Upper lobe of right lung (tissue), 1 donor: ENCODE results near the gene GTPBP4. TPM values are rescaled to one million over a fixed set of nuclear protein-coding genes. Genes with fewer than 3 reads are reported as not detected.

ENCODE experiments used
- ATAC-seq: fragments of 200-7000 bp; cut with Tn5 transposase; one replicate; pipeline ENCODE4 v1.9.1; 2020; ENCODE audit warnings: mild to moderate bottlenecking, moderate library complexity
- DNase-seq: peaks from one replicate; pipeline ENCODE4 v3.0.0-alpha.2; 2020
- H3K27ac ChIP-seq: fragments of 200-600 bp; one replicate; pipeline ENCODE4 v1.8.0; 2022
- H3K27me3 ChIP-seq: fragments of 200-600 bp; one replicate; pipeline ENCODE4 v1.8.0; 2022; ENCODE audit warnings: mild to moderate bottlenecking
- H3K36me3 ChIP-seq: fragments of 200-600 bp; one replicate; pipeline ENCODE4 v1.8.0; 2022
- H3K4me1 ChIP-seq: fragments of 200-600 bp; one replicate; pipeline ENCODE4 v1.8.0; 2022
- H3K4me3 ChIP-seq: fragments of 200-600 bp; one replicate; pipeline ENCODE4 v1.8.0; 2022; ENCODE audit warnings: mild to moderate bottlenecking
- H3K9me3 ChIP-seq: fragments of 200-600 bp; one replicate; pipeline ENCODE4 v1.8.0; 2022
- intact Hi-C: fragments of 100-400 bp; cut with DNase I; formaldehyde crosslinking; loops from one replicate; pipeline ENCODE4 v1.11.0; 2022
- total RNA-seq: library from RNA; stranded (reverse); fragmentation: NEBNext Ultra II Directional; extraction: Animal tissue kit (Norgen Biotek cat#: 25700); gene quantifications from one replicate; pipeline ENCODE4 v1.2.1, GENCODE V29; 2021
- TF ChIP-seq, protein P1 (sequence below): fragments of 200-600 bp; IDR thresholded peaks from one replicate; pipeline ENCODE4 v1.8.0; 2022; ENCODE audit warnings: antibody characterized with exemption
- donor health status: DM: no; HTN: yes; CAD: no; lungs with severe emphysema.

The GTPBP4 gene
- total RNA-seq, 1 donor from 2014 or later: 36.5 TPM

DNA sequence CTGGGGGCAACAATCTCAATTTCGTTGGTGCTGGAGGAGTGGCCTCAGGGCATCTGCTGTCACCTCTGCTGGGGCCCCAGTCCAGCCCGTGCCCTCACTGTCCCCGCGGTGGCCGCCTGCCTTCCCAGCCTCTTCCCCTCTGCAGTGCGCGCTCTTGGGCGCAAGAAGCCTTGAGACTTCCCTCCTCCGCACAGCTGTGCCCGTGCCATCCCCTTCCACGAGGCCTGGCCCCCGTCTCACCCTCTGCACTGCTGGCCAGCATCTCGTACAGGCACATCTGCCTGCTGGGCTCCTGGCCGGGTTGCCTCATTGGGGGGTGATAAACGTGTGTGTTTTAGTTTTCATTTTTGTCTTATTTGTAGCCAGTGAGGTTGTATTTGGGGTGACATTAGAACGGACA lies 23.5 kb downstream of the GTPBP4 start:
- no peaks in the 10 kb centered on the region for H3K27me3 ChIP-seq
- no peak overlapping the region for H3K4me3 ChIP-seq
- DNase-seq (no peak), ATAC-seq (peak; percentile 30)
- no peak overlapping the region for H3K27ac ChIP-seq
- peaks cover 96% of the 10 kb centered on the region for H3K36me3 ChIP-seq
- intact Hi-C loops: no loop called here
- no peaks in the 10 kb centered on the region for H3K4me1 ChIP-seq
- no peaks in the 10 kb centered on the region for H3K9me3 ChIP-seq
- TF ChIP-seq, protein P1, sequence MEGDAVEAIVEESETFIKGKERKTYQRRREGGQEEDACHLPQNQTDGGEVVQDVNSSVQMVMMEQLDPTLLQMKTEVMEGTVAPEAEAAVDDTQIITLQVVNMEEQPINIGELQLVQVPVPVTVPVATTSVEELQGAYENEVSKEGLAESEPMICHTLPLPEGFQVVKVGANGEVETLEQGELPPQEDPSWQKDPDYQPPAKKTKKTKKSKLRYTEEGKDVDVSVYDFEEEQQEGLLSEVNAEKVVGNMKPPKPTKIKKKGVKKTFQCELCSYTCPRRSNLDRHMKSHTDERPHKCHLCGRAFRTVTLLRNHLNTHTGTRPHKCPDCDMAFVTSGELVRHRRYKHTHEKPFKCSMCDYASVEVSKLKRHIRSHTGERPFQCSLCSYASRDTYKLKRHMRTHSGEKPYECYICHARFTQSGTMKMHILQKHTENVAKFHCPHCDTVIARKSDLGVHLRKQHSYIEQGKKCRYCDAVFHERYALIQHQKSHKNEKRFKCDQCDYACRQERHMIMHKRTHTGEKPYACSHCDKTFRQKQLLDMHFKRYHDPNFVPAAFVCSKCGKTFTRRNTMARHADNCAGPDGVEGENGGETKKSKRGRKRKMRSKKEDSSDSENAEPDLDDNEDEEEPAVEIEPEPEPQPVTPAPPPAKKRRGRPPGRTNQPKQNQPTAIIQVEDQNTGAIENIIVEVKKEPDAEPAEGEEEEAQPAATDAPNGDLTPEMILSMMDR: no peak

DNA sequence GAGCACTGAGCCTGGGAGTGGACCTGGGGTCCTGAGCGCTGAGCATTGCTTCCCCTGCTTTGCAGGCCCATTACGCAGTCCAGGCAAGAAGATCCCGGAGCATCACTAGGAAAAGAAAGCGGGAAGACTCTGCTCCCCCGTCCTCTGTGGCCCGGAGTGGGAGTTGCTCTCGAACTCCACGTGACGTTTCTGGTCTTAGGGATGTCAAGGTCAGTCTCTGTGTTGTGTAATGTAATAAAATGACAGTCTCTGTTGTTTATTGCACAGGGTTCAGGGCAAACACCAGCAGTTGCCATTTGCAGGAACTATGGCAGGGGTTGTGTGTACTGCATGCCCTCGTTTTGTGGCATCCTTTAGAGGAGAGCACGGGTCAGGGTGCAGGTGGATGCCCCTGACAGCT lies 27.5 kb downstream of the GTPBP4 start:
- no peak overlapping the region for H3K4me3 ChIP-seq
- no peaks in the 10 kb centered on the region for H3K4me1 ChIP-seq
- no peaks in the 10 kb centered on the region for H3K9me3 ChIP-seq
- intact Hi-C loops: no loop called here
- ATAC-seq: peak; percentile 23
- no peak for DNase-seq
- no peaks in the 10 kb centered on the region for H3K27me3 ChIP-seq
- TF ChIP-seq, protein P1: no peak
- H3K36me3 ChIP-seq: peaks cover 86% of the 10 kb centered on the region
- no peak overlapping the region for H3K27ac ChIP-seq

DNA sequence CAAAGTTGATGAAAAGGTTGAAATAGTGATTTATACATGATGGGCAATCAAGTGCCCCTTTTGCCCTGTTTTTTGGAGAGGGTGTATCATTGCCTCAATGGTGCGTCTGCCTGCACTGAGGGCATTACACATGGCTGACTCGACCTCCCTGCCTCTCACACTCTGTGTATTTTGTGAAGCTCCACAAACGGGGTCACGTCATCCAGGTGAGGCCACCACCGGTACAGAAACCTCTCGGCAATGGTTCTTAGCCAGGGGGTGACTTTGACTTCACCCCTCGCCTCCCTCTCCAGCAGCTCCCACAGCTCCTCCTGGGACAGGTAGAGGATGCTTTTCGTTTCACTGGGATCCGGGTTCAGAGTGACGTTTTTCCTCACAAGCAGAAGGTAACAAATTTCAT lies 31.1 kb downstream of the GTPBP4 start:
- Histone ChIP-seq H3K27me3 (no peaks in the 10 kb centered on the region), H3K9me3 (no peaks in the 10 kb centered on the region), H3K4me1 (no peaks in the 10 kb centered on the region), H3K27ac (no peak overlapping the region), H3K36me3 (peaks cover 50% of the 10 kb centered on the region), H3K4me3 (no peak overlapping the region)
- TF ChIP-seq, protein P1: no peak
- no peak for ATAC-seq
- intact Hi-C loops: no loop called here
- no peak for DNase-seq

DNA sequence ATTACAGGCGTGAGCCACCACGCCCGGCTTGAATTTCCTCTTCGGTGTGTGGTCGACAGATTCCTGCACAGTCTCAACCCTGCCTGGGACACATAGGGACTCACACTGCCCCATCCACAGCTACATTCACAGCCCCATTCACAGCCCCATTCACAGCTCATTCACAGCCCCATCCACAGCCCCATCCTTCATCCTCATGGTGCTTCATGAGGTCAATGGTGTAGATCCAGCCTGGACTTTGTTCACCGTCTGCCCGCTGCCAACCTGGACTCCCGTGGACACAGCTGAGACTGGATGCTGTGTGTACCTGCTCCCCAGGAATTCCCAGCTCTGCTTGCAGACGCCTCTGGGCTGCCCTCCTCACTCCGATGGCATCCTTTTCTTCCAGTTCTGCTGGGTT lies 32.2 kb downstream of the GTPBP4 start:
- no peak overlapping the region for H3K4me3 ChIP-seq
- ATAC-seq (peak; percentile 48), DNase-seq (no peak)
- H3K4me1 ChIP-seq: no peaks in the 10 kb centered on the region
- TF ChIP-seq, protein P1: no peak
- H3K9me3 ChIP-seq: no peaks in the 10 kb centered on the region
- no peak overlapping the region for H3K27ac ChIP-seq
- peaks cover 42% of the 10 kb centered on the region for H3K36me3 ChIP-seq
- intact Hi-C loops: no loop called here
- H3K27me3 ChIP-seq: no peaks in the 10 kb centered on the region

DNA sequence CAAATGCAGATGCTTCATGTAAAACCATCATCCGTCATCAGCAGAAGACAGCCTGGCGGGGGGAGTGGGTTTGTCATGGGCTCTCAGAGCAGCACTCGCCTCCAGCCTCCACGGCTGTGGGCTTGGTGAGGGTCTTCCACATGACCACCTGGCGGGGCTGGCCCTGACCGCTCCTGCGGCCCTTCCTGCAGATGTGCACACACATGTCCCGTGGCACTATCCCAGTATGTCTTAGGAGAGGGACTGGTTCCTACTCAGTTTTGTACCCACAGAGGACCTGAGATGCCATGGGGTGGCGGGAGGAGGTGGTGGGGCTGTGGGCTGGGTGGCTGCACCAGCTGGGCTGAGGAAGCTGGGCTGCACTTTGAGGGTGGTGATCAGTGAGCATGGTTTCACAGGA lies 32.7 kb downstream of the GTPBP4 start:
- ATAC-seq: peak; percentile 35
- H3K4me1 ChIP-seq: no peaks in the 10 kb centered on the region
- DNase-seq: no peak
- no peaks in the 10 kb centered on the region for H3K27me3 ChIP-seq
- no peak overlapping the region for H3K27ac ChIP-seq
- TF ChIP-seq, protein P1: no peak
- H3K9me3 ChIP-seq: no peaks in the 10 kb centered on the region
- intact Hi-C loops: no loop called here
- peaks cover 37% of the 10 kb centered on the region for H3K36me3 ChIP-seq
- H3K4me3 ChIP-seq: no peak overlapping the region

DNA sequence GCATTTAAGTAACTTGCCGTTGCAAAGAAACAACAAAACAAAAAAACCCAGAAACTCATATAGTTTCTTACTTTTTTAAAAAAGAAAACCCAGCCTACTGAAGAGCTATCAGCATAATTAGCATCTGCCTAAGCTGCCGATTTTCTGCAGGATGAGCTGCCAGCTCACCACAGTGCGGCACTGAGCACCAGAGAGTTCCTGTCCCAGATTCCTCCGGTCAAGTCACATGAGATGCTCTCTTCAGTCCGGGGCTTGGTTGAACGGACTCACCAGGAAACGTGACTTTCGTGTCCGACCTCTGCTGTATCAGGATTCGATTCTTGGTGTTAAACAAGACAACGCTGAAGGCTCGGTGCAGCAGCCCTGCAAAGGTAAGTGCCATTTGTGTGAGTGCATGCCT lies 34.2 kb downstream of the GTPBP4 start:
- Histone ChIP-seq H3K27ac (no peak overlapping the region), H3K4me1 (no peaks in the 10 kb centered on the region), H3K36me3 (peaks cover 23% of the 10 kb centered on the region), H3K4me3 (no peak overlapping the region), H3K27me3 (no peaks in the 10 kb centered on the region), H3K9me3 (no peaks in the 10 kb centered on the region)
- intact Hi-C loops: no loop called here
- DNase-seq: no peak
- TF ChIP-seq, protein P1: no peak
- ATAC-seq: no peak
